Measurements from ENCODE around the gene PTPRN2. TPM values are rescaled to one million over a fixed set of nuclear protein-coding genes. Genes with fewer than 3 reads are reported as not detected.
"Not testable (repeated sequence)": the region's sequence is repeated elsewhere in the genome, so short reads cannot be mapped to it uniquely, and the experiment has no call there.

The PTPRN2 gene
- polyA plus RNA-seq, 1 of the 3 experiments (the other 2 are of a cell fraction): 4.0 TPM

- Histone ChIP-seq H3K4me1 (ENCODE audit: control insufficient read depth in 1 of 2, insufficient read depth in 2 of 2, low read depth in 1 of 2, low read length in 1 of 2) (peaks cover 0 to 8% of the 10 kb centered on the region in 2 experiments; a peak in 1 of 4 replicates), H3K27ac (ENCODE audit: low read depth in 2 of 2, low read length in 1 of 2) (no peak overlapping the region; a peak in 1 of 4 replicates), H3K9me2 (no peaks in the 10 kb centered on the region), H3F3A (replicated peaks; ENCODE audit: insufficient read depth) (no peaks in the 10 kb centered on the region), H4K20me1 (ENCODE audit: insufficient read depth) (no peaks in the 10 kb centered on the region), H3K79me2 (ENCODE audit: insufficient read depth) (no peaks in the 10 kb centered on the region), H3K4me3 (ENCODE audit: low read depth in 2 of 2, low read length in 1 of 2) (no peak overlapping the region), H3K9me3 (peaks cover 5% of the 10 kb centered on the region; the same call in 1 of the 2 replicates), H2AFZ (ENCODE audit: low read depth) (no peak overlapping the region), H3K4me2 (no peak overlapping the region), H3K36me3 (replicated peaks in 1 of 2; ENCODE audit: control insufficient read depth in 1 of 2, insufficient read depth in 2 of 2, low read length in 1 of 2) (no peaks in the 10 kb centered on the region), H3K9ac (no peak overlapping the region), H3K27me3 (ENCODE audit: insufficient read depth) (no peaks in the 10 kb centered on the region)
- CTCF ChIA-PET: interaction anchor here (0.5 to 1.1 kb wide), 4 partner anchors 16 to 989 kb away, joined by 3 read pairs; no protein-coding TSS in a partner anchor
- no peak for TF ChIP-seq NFIC (IDR thresholded peaks at IDR 0.05; ENCODE audit: borderline replicate concordance)
- no peak for TF ChIP-seq RFX5 (IDR thresholded peaks at IDR 0.05; ENCODE audit: low read length)
- TF ChIP-seq GATA2 (CRISPR knock-in tag; IDR thresholded peaks at IDR 0.05): no peak
- no peak for TF ChIP-seq YY1 (IDR thresholded peaks at IDR 0.05; ENCODE audit: low read depth)
- TF ChIP-seq POLR2AphosphoS5 (IDR thresholded peaks at IDR 0.05; ENCODE audit: low read depth, low read length): no peak
- no peak for DNase-seq
- WGBS (ENCODE audit: low lambda C conversion rate): 44% methylated on average over 19 of the region's 24 CpGs
- POLR2A ChIA-PET: no interaction called here
Measured at GRCh38 chr7:158524749-158525635, 62.6 kb downstream of the PTPRN2 start.

- H3K4me2 ChIP-seq; H2AFZ ChIP-seq (ENCODE audit: low read depth); H3K27ac ChIP-seq (ENCODE audit: low read depth in 2 of 2, low read length in 1 of 2); H3K4me1 ChIP-seq (ENCODE audit: control insufficient read depth in 1 of 2, insufficient read depth in 2 of 2, low read depth in 1 of 2, low read length in 1 of 2); H3K4me3 ChIP-seq (ENCODE audit: low read depth in 2 of 2, low read length in 1 of 2); H3K79me2 ChIP-seq (ENCODE audit: insufficient read depth); H3F3A ChIP-seq (replicated peaks; ENCODE audit: insufficient read depth); H3K9ac ChIP-seq; H3K9me2 ChIP-seq; H3K9me3 ChIP-seq; H4K20me1 ChIP-seq (ENCODE audit: insufficient read depth); POLR2A ChIA-PET; H3K36me3 ChIP-seq (replicated peaks in 1 of 2; ENCODE audit: control insufficient read depth in 1 of 2, insufficient read depth in 2 of 2, low read length in 1 of 2); DNase-seq; H3K27me3 ChIP-seq (ENCODE audit: insufficient read depth); CTCF ChIA-PET: not testable (repeated sequence)
- 64% methylated on average over 11 of the region's 14 CpGs for WGBS (ENCODE audit: low lambda C conversion rate)
Measured at GRCh38 chr7:158524286-158524685, 63.3 kb downstream of the PTPRN2 start.

GRCh38 chr7:158523877-158524276 lies 63.7 kb downstream of the PTPRN2 start:
- H4K20me1 ChIP-seq (ENCODE audit: insufficient read depth); H3K9me2 ChIP-seq; CTCF ChIA-PET; H3K9me3 ChIP-seq; H3K4me1 ChIP-seq (ENCODE audit: control insufficient read depth in 1 of 2, insufficient read depth in 2 of 2, low read depth in 1 of 2, low read length in 1 of 2); H3K79me2 ChIP-seq (ENCODE audit: insufficient read depth); DNase-seq; H3F3A ChIP-seq (replicated peaks; ENCODE audit: insufficient read depth); H2AFZ ChIP-seq (ENCODE audit: low read depth); H3K4me2 ChIP-seq; H3K27ac ChIP-seq (ENCODE audit: low read depth in 2 of 2, low read length in 1 of 2); H3K9ac ChIP-seq; H3K36me3 ChIP-seq (replicated peaks in 1 of 2; ENCODE audit: control insufficient read depth in 1 of 2, insufficient read depth in 2 of 2, low read length in 1 of 2); H3K4me3 ChIP-seq (ENCODE audit: low read depth in 2 of 2, low read length in 1 of 2); H3K27me3 ChIP-seq (ENCODE audit: insufficient read depth); POLR2A ChIA-PET: not testable (repeated sequence)
- no CpG with 5 or more reads among the region's 11 CpGs for WGBS (ENCODE audit: low lambda C conversion rate)

GRCh38 chr7:158523165-158523856 lies 64.3 kb downstream of the PTPRN2 start:
- H3K4me2 ChIP-seq; H3K9ac ChIP-seq; H3K36me3 ChIP-seq (replicated peaks in 1 of 2; ENCODE audit: control insufficient read depth in 1 of 2, insufficient read depth in 2 of 2, low read length in 1 of 2); H3K9me2 ChIP-seq; H3K4me3 ChIP-seq (ENCODE audit: low read depth in 2 of 2, low read length in 1 of 2); POLR2A ChIA-PET; CTCF ChIA-PET; H3K27me3 ChIP-seq (ENCODE audit: insufficient read depth); H3K79me2 ChIP-seq (ENCODE audit: insufficient read depth); H2AFZ ChIP-seq (ENCODE audit: low read depth); DNase-seq; H3K9me3 ChIP-seq; H3K27ac ChIP-seq (ENCODE audit: low read depth in 2 of 2, low read length in 1 of 2); H4K20me1 ChIP-seq (ENCODE audit: insufficient read depth); H3K4me1 ChIP-seq (ENCODE audit: control insufficient read depth in 1 of 2, insufficient read depth in 2 of 2, low read depth in 1 of 2, low read length in 1 of 2); H3F3A ChIP-seq (replicated peaks; ENCODE audit: insufficient read depth): not testable (repeated sequence)
- WGBS (ENCODE audit: low lambda C conversion rate): 70% methylated on average over 25 of the region's 26 CpGs

- H3K9me2 ChIP-seq; H3K9me3 ChIP-seq; H3K79me2 ChIP-seq (ENCODE audit: insufficient read depth); H3K9ac ChIP-seq; POLR2A ChIA-PET; H3F3A ChIP-seq (replicated peaks; ENCODE audit: insufficient read depth); H3K4me2 ChIP-seq; CTCF ChIA-PET; DNase-seq; H3K27me3 ChIP-seq (ENCODE audit: insufficient read depth); H4K20me1 ChIP-seq (ENCODE audit: insufficient read depth); H3K36me3 ChIP-seq (replicated peaks in 1 of 2; ENCODE audit: control insufficient read depth in 1 of 2, insufficient read depth in 2 of 2, low read length in 1 of 2); H2AFZ ChIP-seq (ENCODE audit: low read depth); H3K27ac ChIP-seq (ENCODE audit: low read depth in 2 of 2, low read length in 1 of 2); H3K4me1 ChIP-seq (ENCODE audit: control insufficient read depth in 1 of 2, insufficient read depth in 2 of 2, low read depth in 1 of 2, low read length in 1 of 2); H3K4me3 ChIP-seq (ENCODE audit: low read depth in 2 of 2, low read length in 1 of 2): not testable (repeated sequence)
- WGBS (ENCODE audit: low lambda C conversion rate): 52% methylated on average over 10 of the region's 18 CpGs
Measured at GRCh38 chr7:158521795-158522194, 65.8 kb downstream of the PTPRN2 start.
